Putamen (tissue), 1 donor: Measurements from ENCODE around the gene GTF2A2.

ENCODE experiments used
- DNase-seq: peaks from one replicate; pipeline ENCODE4 v3.0.0-alpha.2; 2016; ENCODE audit warnings: low spot score

Gene GTF2A2

GRCh38 chr15:59605994-59606393 lies 51.3 kb downstream of the GTF2A2 start:
- no peak for DNase-seq

- no peak for DNase-seq
Observed at GRCh38 chr15:59598461-59598860, 58.9 kb downstream of the GTF2A2 start.

GRCh38 chr15:59596640-59597039 lies 60.7 kb downstream of the GTF2A2 start:
- no peak for DNase-seq

GRCh38 chr15:59595434-59595915 lies 61.8 kb downstream of the GTF2A2 start:
- no peak for DNase-seq

- DNase-seq, result no peak
Observed at GRCh38 chr15:59594991-59595390, 62.3 kb downstream of the GTF2A2 start.

GRCh38 chr15:59594493-59594942 lies 62.8 kb downstream of the GTF2A2 start:
- no peak for DNase-seq

GRCh38 chr15:59591356-59591755 lies 66.0 kb downstream of the GTF2A2 start:
- no peak for DNase-seq

- no peak for DNase-seq
Observed at GRCh38 chr15:59590027-59590426, 67.3 kb downstream of the GTF2A2 start.
